Stimulated activated naive B cell treated with anti-CD40 and anti-IgM and Interleukin-4, amounts not matched to agents 10 μg/mL and 1 μg/mL and 100 μg/mL, for 72 hours (primary cell): Measurements from ENCODE around the gene APEH.

Source experiments
- ATAC-seq, 2 donors: fragments of 150-1000 bp; cut with Tn5 transposase; replicated peaks; 2 replicates each; pipeline ENCODE4 v1.10.0; 2021; ENCODE audit warnings: moderate library complexity in 1 of 2
- DNase-seq: peaks from one replicate; pipeline ENCODE4 v3.0.0; 2021
- H3K27ac Mint-ChIP-seq: one replicate; pipeline ENCODE4 v1.8.0; 2022; ENCODE audit warnings: mild to moderate bottlenecking, mixed read lengths
- H3K27me3 Mint-ChIP-seq, 2 donors: one replicate each; pipeline ENCODE4 v1.8.0; 2022; ENCODE audit warnings: mixed read lengths in 2 of 2
- H3K36me3 Mint-ChIP-seq, 2 donors: one replicate each; pipeline ENCODE4 v1.8.0; 2022; ENCODE audit warnings: mixed read lengths in 2 of 2, mild to moderate bottlenecking in 1 of 2
- H3K4me1 Mint-ChIP-seq, 2 donors: one replicate each; pipeline ENCODE4 v1.8.0; 2022; ENCODE audit warnings: mixed read lengths in 2 of 2, mild to moderate bottlenecking in 1 of 2
- H3K4me3 Mint-ChIP-seq, 2 donors: one replicate each; pipeline ENCODE4 v1.8.0; 2022; ENCODE audit warnings: mild to moderate bottlenecking in 2 of 2, mixed read lengths in 2 of 2, moderate library complexity in 1 of 2
- H3K9me3 Mint-ChIP-seq, 2 donors: one replicate each; pipeline ENCODE4 v1.8.0; 2022; ENCODE audit warnings: mixed read lengths in 2 of 2, mild to moderate bottlenecking in 1 of 2

APEH gene

DNA sequence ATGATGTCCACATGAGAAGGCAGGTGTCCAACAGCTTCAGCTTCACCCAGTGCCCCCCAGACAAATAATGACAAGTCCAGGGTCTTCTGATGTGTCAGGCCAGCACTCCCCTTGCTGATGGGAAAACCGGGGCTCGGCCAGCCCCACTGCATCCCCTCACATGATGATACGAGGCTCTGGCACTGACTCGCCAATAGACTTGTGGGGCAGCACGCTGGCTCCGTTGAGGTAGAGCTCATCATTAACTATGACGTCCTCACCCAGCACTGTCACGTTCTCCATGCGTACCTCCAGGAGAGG is 47.4 kb downstream of the APEH start:
- Mint-ChIP-seq H3K4me3 (peak overlapping the region in 1 of 2 donors; percentile 95), H3K27me3 (no peaks in the 10 kb centered on the region), H3K4me1 (peaks cover 44 to 72% of the 10 kb centered on the region in 2 donors), H3K36me3 (peaks cover 33 to 45% of the 10 kb centered on the region in 2 donors), H3K27ac (no peak overlapping the region), H3K9me3 (peaks cover 0 to 3% of the 10 kb centered on the region in 2 donors)
- DNase-seq: no peak
- ATAC-seq: no peak

DNA sequence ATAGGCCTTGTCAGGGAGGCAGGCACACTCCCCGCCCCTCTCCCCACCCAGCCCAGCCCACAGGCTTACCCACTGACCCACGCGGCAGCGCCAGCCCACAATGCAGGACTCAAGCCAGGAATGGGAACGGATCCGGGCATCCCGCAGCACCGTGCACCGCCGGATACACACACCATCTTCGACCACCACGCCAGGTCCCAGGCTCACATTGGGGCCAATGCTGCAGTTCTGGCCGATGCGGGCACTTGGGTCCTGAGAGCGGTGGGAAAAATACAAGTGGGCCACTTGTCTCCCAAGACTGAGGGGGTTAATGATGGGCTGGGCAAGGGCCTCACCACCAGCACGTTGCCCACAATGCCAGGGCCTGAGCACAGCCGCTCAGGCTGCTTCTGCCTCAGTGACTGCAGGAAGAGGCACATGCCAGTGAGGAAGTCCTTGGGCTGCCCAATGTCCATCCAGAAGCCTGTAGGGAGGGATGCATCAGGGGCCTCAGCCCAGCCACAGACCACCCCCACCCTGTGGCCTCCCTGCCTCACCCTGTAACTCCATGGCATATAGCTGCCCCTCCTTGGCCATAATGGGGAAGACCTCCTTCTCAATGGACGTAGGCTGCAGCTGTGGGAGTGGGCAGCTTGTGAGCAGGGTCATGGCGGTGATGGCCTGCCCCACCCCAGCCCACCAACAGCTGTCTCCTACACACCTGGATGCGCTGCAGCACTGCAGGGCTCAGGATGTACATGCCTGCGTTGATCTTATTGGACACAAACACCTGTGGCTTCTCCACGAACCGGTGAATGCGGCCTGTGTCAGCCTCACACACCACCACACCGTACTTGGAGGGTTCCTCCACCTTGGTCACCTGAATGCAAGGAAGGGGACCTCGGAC is 48.0 kb downstream of the APEH start:
- peaks cover 0 to 3% of the 10 kb centered on the region in 2 donors for H3K9me3 Mint-ChIP-seq
- no peak for ATAC-seq
- H3K36me3 Mint-ChIP-seq: peaks cover 33 to 45% of the 10 kb centered on the region in 2 donors
- H3K27me3 Mint-ChIP-seq: no peaks in the 10 kb centered on the region
- H3K4me1 Mint-ChIP-seq: peaks cover 45 to 72% of the 10 kb centered on the region in 2 donors
- peak overlapping the region; percentile 100 for H3K27ac Mint-ChIP-seq
- no peak for DNase-seq
- H3K4me3 Mint-ChIP-seq: peak overlapping the region; percentile 88 to 95

DNA sequence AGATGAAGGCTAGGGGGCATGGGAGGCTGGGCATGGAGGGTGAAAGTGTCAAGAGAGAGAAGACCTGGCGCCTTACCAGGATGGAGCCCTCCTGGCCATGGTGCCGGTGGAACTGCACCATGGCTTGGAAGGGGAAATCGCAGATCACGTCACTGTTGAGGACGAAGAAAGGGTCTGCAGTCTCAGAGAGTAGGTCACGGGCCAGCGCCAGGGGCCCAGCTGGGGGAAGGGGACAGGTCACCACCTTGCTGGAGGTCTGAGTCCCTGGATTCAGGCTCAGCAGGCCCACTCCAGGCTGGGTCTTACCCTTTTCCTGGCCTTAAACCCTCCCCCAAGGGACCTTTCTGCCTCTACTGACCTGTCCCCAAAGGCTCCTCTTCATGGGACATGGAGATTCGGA is 48.7 kb downstream of the APEH start:
- Mint-ChIP-seq H3K4me3 (peak overlapping the region; percentile 88 to 95), H3K27me3 (no peaks in the 10 kb centered on the region), H3K36me3 (peaks cover 32 to 53% of the 10 kb centered on the region in 2 donors), H3K9me3 (peaks cover 0 to 3% of the 10 kb centered on the region in 2 donors), H3K27ac (peak overlapping the region; percentile 100), H3K4me1 (peaks cover 48 to 78% of the 10 kb centered on the region in 2 donors)
- no peak for ATAC-seq
- no peak for DNase-seq

DNA sequence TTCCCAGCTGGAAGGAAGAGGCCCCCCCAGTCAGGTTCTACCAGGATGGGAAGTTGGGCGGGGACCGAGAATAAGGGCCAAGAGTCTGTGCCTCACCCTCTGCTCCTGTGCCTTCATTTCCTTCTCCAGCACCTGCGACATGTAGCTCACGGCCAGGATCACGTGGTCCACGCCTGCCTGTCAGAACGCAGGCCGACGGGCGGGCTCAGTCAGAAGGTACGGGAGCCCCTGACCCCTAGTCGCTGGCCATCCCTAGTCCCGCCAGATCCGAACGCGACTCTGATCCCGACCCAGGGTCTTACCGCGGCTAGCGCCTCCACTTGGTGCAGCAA is 49.1 kb downstream of the APEH start:
- peak overlapping the region; percentile 88 to 95 for H3K4me3 Mint-ChIP-seq
- H3K36me3 Mint-ChIP-seq: peaks cover 35 to 55% of the 10 kb centered on the region in 2 donors
- peaks cover 48 to 79% of the 10 kb centered on the region in 2 donors for H3K4me1 Mint-ChIP-seq

DNA sequence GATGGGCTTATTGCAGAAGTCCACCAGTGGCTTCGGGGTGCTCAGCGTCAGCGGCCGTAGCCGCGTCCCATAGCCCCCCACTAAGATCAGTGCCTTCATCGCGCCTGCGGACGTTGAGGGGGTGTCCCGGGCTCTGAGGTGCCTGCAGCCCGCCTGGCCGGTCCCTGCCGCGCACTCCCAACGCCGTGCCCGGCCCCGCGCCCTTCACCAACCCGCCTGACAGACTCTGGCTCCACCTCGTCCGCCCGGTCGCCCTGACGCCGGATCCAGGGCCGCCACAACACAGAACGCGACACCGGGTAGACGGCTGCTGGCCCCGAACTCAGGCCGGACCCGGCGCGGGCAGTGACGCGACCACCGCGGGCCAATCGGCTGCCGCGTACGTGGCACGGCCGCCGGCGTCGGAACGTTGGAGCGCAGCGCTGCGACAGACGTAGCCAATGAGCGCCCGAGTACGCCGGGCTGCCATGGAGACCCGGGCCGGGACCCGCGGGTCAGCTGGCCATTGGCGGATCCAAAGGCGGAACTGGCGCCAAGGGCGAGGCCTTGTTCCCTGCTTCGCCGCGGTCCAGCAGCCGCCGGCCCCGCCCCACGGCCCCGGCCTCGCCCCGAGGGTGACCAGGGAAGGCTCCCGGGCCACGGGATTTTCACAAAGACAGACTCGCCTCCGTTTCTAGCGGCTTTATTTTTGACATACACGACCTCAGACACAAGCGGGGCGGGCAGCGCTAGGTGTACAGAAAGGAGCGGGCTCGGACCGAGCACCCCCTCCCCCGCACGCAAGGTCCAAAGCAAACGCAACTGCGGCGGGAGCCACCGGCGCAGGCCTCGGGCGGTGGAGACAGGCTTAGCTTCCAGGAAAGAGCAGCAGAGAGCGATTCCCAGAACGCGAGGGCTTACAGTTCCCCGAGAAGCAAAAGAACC is 49.7 kb downstream of the APEH start, which contains the start of gene GMPPB:
TSS of gene GMPPB (minus strand) at position 324 of the 924 bp plus-strand sequence. CDS start at position 99, 225 bp downstream.
- DNase-seq (peak; percentile 95), ATAC-seq (peak; percentile 82 to 85)
- Mint-ChIP-seq H3K27me3 (no peaks in the 10 kb centered on the region), H3K36me3 (peaks cover 33 to 54% of the 10 kb centered on the region in 2 donors), H3K9me3 (no peaks in the 10 kb centered on the region), H3K4me3 (peak within 1 kb of the TSS; percentile 88 to 95), H3K4me1 (peaks cover 43 to 73% of the 10 kb centered on the region in 2 donors), H3K27ac (peak within 1 kb of the TSS; percentile 100)

More for the DNA sequence above, 49.1 kb downstream of the APEH start:
- Mint-ChIP-seq H3K27ac (peak overlapping the region; percentile 100), H3K27me3 (no peaks in the 10 kb centered on the region), H3K9me3 (peaks cover 0 to 3% of the 10 kb centered on the region in 2 donors)
- DNase-seq (peak; percentile 43), ATAC-seq (peak; percentile 30)

DNA sequence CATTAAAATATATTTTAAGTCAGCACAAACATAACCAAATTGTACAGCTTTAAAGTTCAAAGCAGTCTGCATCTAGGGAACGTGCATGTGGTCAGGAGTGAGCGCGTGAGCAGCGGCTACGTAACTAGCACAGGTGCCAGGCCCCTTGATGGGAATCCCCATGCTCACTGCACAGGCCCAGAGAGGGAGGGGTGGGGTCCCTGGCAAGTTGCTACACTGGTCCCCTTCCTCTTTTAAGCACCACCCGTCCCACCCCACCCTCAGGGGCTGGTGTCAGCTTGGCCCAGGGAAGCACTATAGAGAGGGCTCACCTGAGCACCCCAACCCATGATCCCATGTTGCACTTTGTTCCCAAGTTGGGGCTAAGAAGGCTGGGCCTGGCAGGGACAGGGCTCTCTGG is 50.4 kb downstream of the APEH start:
- Mint-ChIP-seq H3K27ac (peak overlapping the region; percentile 100), H3K4me1 (peaks cover 37 to 66% of the 10 kb centered on the region in 2 donors), H3K36me3 (peaks cover 32 to 52% of the 10 kb centered on the region in 2 donors), H3K27me3 (no peaks in the 10 kb centered on the region), H3K4me3 (peak overlapping the region; percentile 88 to 95), H3K9me3 (no peaks in the 10 kb centered on the region)
- DNase-seq: peak; percentile 46
- peak; percentile 28 to 33 for ATAC-seq

DNA sequence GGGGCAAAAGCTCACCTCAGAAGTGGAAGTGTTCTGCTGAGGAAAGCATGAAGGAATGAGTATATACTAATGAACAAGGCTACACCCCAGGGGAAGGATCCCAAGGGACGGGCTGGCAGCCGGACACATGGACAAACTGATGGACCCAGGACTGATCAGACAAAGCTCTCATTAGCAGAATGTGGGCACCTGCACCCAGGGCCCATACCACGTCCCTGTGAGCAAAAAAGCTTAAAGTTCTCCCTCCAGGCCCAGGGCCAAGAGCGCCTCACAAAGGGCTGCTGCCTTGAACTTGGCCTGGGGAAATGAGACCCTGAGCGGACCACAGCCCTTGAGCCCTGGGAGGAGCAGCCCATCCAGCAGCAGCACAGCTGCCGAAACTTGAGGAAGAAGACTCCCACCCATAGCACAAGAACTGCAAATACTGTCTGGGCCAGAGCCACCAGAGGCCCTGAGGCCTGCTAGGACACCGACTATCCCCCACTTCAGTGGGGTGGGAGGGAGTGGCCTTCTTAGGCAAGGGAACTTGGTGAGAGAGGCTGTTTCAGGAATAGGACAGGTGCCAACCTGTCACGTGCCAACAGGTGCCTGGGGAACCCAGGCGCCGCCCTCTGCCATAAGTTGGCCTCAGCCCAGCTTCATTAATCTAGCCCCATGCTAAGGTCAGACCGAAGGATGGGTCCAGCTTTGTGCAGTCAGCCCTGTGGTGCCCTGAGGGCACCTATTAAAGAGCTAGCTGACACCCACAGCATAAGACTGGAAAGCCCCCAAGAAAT is 51.9 kb downstream of the APEH start:
- peaks cover 25 to 51% of the 10 kb centered on the region in 2 donors for H3K4me1 Mint-ChIP-seq
- peak overlapping the region; percentile 65 for H3K27ac Mint-ChIP-seq
- no peaks in the 10 kb centered on the region for H3K9me3 Mint-ChIP-seq
- peaks cover 20 to 42% of the 10 kb centered on the region in 2 donors for H3K36me3 Mint-ChIP-seq
- ATAC-seq (no peak), DNase-seq (no peak)
- H3K27me3 Mint-ChIP-seq: no peaks in the 10 kb centered on the region
- no peak overlapping the region for H3K4me3 Mint-ChIP-seq

DNA sequence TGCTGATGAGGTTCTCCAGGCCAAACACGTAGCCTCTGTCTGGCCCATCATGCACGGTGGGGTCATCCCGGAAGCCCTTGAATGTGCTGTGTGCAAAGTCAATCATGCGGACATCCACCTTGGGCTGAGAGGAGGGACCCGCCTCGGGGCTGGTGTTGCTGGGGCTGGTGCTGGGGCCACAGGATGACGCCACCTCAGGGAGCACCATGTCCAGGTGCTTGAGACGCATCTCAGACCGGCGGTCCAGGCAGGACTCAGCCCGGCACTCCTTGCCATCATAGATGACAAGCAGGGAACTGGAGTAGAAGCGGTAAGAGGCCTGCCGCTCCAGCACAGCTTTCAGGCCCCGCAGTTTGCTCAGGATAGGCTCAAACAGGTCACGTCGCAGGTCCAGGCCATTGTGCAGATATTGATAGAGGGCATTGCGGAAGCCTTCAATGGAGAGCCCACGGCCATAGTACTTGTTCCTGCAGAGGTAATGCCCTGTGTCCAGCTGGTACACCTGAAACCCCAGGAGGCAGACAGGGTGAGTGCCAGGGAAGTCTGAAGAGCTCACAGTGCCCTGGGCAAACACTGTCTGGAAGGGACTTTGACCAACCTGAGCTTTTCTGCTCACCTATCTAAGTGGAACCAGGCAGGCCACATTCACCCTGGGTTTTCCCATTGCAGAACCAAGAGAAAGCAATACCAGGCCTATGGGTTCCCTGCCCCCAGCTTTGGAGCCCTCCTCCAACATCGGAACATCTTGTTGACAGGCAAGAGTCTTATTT is 53.2 kb downstream of the APEH start:
- Mint-ChIP-seq H3K27me3 (no peaks in the 10 kb centered on the region), H3K27ac (peak overlapping the region; percentile 66), H3K4me3 (no peak overlapping the region), H3K4me1 (peaks cover 19 to 42% of the 10 kb centered on the region in 2 donors), H3K36me3 (peaks cover 17 to 41% of the 10 kb centered on the region in 2 donors), H3K9me3 (no peaks in the 10 kb centered on the region)
- DNase-seq (no peak), ATAC-seq (no peak)

DNA sequence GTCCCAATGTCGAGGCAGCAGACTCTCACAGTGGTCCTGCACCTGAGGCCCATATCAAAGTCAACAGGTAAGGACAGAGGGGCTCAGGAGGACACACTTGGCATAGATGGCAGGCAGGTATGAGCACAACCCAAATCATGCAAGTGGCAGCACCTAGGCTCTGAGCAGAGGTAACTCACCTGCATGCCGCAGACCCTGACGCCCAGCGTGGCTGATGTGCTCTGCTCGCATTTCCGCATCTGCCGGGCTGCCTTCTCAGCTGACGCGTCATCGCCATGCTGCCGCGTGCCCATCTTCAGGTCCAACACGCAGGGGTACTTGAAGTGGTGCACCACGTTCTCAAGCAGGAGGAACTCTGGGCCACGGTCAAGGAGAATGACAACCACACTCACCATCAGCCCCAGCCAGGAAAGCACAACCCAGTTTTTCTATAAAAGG is 53.8 kb downstream of the APEH start:
- peaks cover 22 to 42% of the 10 kb centered on the region in 2 donors for H3K36me3 Mint-ChIP-seq

DNA sequence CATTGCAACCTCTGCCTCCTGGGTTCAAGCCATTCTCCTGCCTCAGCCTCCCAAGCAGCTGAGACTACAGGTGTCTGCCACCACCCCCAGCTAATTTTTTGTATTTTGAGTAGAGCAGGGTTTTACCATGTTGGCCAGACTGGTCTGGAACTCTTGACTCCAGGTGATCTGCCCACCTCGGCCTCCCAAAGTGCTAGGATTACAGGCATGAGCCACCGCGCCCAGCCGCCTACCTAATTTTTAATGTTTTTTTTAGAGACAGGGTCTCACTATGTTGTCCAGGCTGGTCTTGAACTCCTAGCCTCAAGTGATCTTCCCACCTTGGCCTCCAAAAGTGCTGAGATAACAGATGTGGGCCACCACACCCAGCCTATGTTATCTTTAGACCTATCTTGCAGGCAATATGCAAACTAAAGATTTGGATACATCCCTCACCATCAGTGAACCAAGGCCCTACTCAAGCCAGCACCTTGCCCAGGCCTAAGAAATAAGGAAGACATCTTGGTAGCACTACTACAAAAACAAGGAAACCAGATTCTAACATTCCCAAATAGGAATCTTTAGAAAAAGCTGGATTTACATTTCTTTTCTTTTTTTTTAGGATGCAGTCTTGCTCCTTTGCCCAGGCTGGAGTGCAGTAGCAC is 55.9 kb downstream of the APEH start:
- Mint-ChIP-seq H3K27me3 (no peaks in the 10 kb centered on the region), H3K4me1 (peaks cover 7 to 14% of the 10 kb centered on the region in 2 donors), H3K4me3 (no peak overlapping the region), H3K36me3 (peaks cover 23 to 50% of the 10 kb centered on the region in 2 donors), H3K27ac (no peak overlapping the region), H3K9me3 (no peaks in the 10 kb centered on the region)
- no peak for DNase-seq
- no peak for ATAC-seq

More for the DNA sequence above, 53.8 kb downstream of the APEH start:
- Mint-ChIP-seq H3K4me3 (no peak overlapping the region), H3K4me1 (peaks cover 14 to 36% of the 10 kb centered on the region in 2 donors), H3K9me3 (no peaks in the 10 kb centered on the region), H3K27me3 (no peaks in the 10 kb centered on the region), H3K27ac (peak overlapping the region; percentile 65)
- ATAC-seq (no peak), DNase-seq (no peak)

DNA sequence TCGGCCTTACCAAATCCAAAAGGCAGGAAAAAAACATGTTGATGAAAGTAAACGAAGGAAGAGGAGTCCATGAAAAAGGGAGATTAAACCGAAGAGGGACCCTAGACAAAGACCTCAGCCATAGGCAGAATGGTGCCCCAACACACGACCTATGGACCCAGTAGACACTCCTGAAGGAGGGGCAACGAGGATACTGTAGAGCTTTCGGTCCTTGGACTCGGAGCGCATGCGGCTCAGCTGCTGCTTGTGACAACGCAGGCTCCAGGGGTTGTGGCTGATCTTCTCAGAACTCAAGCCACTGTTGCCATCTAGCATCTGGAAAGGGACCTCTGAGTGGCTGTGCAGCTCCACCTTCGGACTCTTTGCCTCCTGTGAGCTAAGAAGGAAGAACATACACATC is 58.4 kb downstream of the APEH start:
- Mint-ChIP-seq H3K27me3 (no peaks in the 10 kb centered on the region), H3K9me3 (peaks cover 0 to 2% of the 10 kb centered on the region in 2 donors), H3K4me1 (peaks cover 2 to 9% of the 10 kb centered on the region in 2 donors), H3K4me3 (no peak overlapping the region), H3K27ac (no peak overlapping the region), H3K36me3 (peaks cover 28 to 53% of the 10 kb centered on the region in 2 donors)
- ATAC-seq (no peak), DNase-seq (no peak)

DNA sequence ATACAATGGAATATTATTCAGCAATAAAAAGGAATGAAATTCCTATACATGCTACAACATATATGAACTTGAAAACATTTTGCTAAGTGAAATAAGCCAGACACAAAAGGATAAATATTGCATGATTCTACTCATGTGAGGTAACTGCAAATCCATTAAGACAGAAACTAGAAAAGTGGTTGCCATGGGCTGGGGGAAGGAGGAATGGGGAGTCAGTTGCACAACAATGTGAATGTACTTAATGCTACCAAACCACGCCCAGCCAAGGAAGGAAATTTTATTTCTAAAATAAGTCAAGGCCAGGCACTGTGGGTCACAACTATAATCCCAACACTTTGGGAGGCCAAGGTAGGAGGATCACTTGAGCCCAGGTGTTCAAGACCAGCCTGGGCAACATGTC is 59.4 kb downstream of the APEH start:
- H3K36me3 Mint-ChIP-seq: peaks cover 32 to 55% of the 10 kb centered on the region in 2 donors
- DNase-seq (no peak), ATAC-seq (no peak)
- H3K4me1 Mint-ChIP-seq: peaks cover 2 to 11% of the 10 kb centered on the region in 2 donors
- H3K27me3 Mint-ChIP-seq: no peaks in the 10 kb centered on the region
- no peak overlapping the region for H3K27ac Mint-ChIP-seq
- peaks cover 0 to 2% of the 10 kb centered on the region in 2 donors for H3K9me3 Mint-ChIP-seq
- H3K4me3 Mint-ChIP-seq: no peak overlapping the region
